ENCODE measurements around the gene LIN54.

- no peak for TF ChIP-seq CTCF (IDR thresholded peaks at IDR 0.05)
- no peak for TF ChIP-seq KAT7 (CRISPR knock-in tag; IDR thresholded peaks at IDR 0.05; ENCODE audit: borderline replicate concordance)
- TF ChIP-seq TCF7 (CRISPR knock-in tag; IDR thresholded peaks at IDR 0.05; ENCODE audit: low read depth) = no peak
- no peak for TF ChIP-seq TEAD4 (CRISPR knock-in tag; IDR thresholded peaks at IDR 0.05)
- TF ChIP-seq ZNF671 (CRISPR knock-in tag; IDR thresholded peaks at IDR 0.05) = no peak
- TF ChIP-seq ETV6 (CRISPR knock-in tag; IDR thresholded peaks at IDR 0.05) = no peak
- TF ChIP-seq ARID4B (CRISPR knock-in tag; IDR thresholded peaks at IDR 0.05; ENCODE audit: borderline replicate concordance) = no peak
These were observed 88.8 kb downstream of the LIN54 start for GRCh38 chr4:82921795-82922194.
